Endometrium (tissue), 2 donors: ENCODE results near the gene CSNK1A1.
"Not testable (repeated sequence)": the region's sequence is repeated elsewhere in the genome, so short reads cannot be mapped to it uniquely, and the experiment has no call there.

Experiments used
- FAIRE-seq: peaks from 2 replicates; lab custom pipeline; 2012; peaks lifted over from hg19 to GRCh38; lab: Jason Lieb, UNC
- donor health status: control.
- donor health status: control.

The CSNK1A1 gene

DNA sequence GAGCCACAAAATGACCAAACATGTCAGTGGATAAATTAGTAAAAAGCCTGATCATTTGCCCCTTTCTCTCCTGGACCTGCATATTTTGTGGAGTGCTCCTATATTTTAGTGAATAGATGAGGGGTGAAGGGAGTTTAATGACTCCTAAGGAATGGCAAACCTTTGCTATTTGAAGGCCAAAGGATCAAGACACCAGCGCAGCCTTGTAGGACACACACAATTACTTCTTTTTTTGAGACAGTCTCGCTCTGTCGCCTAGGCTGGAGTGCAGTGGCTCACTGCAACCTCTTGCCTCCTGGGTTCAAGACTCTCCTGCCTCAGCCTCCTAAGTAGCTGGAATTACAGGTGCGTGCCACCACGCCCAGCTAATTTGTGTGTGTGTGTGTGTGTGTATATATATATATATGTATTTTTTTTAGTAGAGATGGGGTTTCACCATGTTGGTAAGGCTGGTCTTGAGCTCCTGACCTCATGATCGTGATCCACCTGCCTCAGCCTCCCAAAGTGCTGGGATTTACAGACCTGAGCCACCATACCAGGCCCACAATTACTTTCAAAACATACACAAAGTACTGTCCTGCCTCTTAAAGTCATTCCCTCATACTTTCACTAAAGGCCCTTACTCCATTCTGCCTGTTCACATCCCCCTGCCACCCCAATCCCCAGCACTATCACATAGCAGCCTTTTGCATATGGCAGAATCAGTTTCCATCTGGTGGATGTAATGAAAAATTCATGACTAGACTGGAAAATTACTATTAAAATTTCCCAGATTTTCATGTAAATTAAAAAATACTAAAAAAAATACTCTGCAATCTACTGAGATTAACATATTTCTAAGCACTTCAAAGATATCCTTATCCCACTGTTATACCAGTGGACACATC, 60.4 kb downstream of the CSNK1A1 start:
- no peak for FAIRE-seq

DNA sequence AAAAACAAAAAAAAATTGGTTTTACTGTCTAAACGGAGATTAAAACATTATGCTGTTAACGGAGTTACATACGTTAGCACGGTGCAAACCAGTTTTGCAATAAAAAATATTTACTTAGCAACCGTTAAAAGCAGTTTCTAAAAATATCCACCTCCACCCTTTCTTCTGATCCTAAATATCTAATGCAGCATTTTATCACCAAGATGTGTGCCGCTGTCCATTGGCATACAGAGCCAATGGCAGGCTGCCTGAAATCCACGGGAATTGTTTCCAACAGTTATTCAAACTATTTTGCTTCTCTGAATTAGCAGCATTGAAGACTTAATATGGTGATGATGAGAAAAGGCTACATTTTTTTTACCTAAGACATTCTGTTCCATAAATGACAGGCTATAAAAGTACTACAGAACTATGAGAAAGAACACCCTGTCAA, 61.6 kb downstream of the CSNK1A1 start:
- no peak for FAIRE-seq

DNA sequence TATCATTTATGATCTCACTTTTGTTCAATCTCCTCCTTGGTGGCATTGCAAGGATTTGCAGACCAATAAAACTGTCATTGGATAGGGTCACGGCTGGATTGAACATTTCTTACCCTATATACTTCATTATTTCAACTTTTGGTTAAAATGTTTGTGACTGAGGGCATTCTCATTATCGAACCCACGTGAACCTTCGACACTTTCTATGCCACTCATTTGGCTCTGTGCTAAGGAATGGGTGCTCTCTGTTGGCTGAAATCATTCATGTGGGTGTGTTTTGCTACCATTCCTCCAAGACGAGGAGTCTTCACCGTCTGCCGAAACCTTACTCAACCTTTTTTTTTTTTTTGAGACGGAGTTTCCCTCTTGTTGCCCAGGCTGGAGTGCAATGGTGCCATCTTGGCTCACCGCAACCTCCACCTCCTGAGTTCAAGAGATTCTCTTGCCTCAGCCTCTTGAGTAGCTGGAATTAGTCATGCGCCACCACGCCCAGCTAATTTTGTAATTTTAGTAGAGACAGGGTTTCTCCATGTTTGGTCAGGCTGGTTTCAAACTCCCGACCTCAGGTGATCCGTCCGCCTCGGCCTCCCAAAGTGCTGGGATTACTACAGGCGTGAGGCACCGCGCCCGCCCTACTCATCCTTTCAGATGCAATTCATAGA, 62.5 kb downstream of the CSNK1A1 start:
- FAIRE-seq = no peak

- FAIRE-seq = no peak
These were observed 63.6 kb downstream of the CSNK1A1 start for GRCh38 chr5:149487672-149488071.

GRCh38 chr5:149486726-149487635, 64.3 kb downstream of the CSNK1A1 start:
- FAIRE-seq = no peak

DNA sequence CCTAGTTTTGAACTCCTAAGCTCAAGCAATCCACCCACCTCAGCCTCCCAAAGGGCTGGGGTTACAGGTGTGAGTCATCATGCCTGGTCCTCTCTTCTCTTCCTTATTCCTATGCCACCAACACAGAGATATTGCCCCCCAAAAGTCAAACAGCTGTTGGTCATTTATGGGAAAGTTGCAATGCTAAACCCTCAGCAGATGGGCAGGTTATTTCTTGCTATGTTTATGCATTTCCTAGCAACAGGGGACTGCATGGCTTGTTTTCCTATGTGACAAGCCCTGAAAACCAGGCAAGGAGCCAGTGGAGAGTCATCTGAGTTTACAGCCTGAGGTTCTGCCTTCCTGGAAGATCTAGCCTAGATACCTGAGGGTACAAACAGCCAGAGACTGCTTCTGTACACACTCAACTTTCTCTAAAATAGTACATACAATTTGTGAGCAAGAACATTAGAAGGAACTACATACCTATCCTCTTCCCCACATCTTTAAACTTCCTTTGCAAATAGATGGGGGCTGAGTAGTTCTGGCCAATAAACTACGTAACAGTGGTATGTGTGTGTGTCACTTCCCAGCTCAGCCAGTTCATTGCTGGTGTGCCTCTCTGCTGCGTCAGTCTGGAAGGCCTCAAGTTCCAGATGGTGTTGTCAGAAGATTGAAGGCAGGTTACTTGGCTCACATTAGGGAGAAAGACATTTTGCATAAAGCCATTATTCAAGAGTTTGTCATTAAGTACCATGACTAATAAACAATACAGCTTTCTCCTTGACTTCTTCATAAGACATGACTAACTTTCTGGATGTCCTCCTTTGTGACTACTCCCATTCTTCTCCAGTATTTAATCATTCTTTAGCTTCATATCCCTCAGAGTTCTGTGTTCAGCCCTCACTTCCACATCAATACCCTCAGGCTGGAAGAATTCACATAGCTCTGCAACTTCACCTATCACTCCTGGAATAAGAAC, 65.3 kb downstream of the CSNK1A1 start:
- no peak for FAIRE-seq

- FAIRE-seq = no peak
These were observed 69.8 kb downstream of the CSNK1A1 start for GRCh38 chr5:149481485-149481884.

- FAIRE-seq = no peak
These were observed 72.5 kb downstream of the CSNK1A1 start for GRCh38 chr5:149478761-149479160.

DNA sequence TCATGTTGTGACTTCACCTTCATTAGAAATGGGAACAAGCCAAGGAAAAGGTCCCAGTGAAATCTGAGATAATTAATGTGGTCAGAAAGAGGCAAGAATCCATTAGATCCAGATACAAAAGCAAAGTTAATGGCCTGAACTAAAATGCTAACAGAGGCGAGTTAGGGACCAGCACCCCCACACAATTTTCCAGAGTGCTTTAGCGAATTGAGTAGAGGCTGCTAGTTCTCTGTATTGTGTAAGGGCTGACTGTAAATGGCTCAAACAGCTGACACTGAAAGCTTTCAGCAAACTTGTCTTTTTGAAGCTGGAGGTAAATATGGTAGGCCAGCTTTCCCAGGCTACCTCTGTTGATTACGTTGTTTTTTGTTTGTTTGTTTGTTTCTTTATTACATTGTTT, 75.5 kb downstream of the CSNK1A1 start:
- no peak for FAIRE-seq

DNA sequence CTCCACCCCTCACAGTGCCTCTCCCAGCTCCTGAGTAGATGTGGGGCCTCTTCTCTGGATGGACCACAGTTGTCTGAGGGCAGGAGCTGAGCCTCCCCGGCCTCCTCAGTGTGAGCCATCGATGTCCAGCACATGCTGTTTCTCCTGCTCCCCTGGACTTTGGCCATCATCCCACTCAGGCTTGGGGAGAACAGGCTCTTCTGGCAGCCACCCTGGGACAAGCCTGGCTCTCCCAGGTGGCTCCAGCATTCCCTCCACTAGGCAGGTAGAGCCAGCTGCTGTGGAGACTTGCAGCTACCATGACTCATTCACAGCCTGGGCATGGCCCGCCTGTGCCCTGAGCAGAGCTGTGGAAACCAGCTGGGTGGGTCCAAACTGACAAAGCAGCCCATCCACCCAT, 77.0 kb downstream of the CSNK1A1 start:
- no peak for FAIRE-seq

DNA sequence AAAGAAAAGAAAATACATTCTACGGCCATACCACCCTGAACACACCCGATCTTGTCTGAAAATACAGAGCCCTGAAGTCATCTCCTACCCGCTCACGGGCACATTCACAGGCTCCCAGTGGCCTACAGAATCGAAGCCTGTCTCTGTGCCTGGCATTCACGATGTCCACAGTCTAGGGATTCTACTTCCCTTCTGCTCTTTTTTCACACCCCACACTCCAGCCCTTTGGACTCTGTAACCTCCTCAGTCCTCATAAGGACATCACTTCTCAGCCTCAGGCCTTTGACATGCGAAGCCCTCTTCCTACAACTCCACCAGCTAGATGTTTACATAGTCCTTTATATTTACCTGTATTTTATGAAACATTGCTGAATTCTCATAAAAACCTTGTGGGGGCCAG, 77.8 kb downstream of the CSNK1A1 start:
- no peak for FAIRE-seq

- no peak for FAIRE-seq
These were observed 78.8 kb downstream of the CSNK1A1 start for GRCh38 chr5:149472399-149472798.

GRCh38 chr5:149471406-149472183, 79.6 kb downstream of the CSNK1A1 start:
- FAIRE-seq = no peak

DNA sequence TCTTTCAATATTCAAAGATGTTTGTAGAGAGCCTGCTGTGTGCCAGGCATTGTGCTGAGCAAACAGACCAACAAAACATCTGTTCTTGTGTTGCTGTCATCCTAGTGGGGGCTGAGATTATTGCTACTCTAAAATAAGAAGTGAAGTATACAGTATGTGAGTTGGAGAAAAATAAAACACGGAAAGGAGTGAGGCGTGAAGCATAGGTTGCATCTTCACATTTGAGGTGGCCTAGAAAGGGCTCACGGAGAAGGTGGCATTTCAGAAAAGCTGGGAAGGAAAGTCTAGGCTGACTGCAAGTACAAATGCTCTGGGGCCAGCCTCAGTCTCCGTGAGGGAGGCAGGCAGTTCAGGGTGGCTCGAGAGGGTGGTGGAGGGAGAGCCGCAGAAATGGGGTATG, 80.3 kb downstream of the CSNK1A1 start:
- no peak for FAIRE-seq

GRCh38 chr5:149466457-149466972, 84.7 kb downstream of the CSNK1A1 start:
- FAIRE-seq = no peak

GRCh38 chr5:149464796-149465489, 86.3 kb downstream of the CSNK1A1 start:
- FAIRE-seq = no peak

- not testable (repeated sequence) for FAIRE-seq
These were observed 89.3 kb downstream of the CSNK1A1 start for GRCh38 chr5:149461907-149462306.

DNA sequence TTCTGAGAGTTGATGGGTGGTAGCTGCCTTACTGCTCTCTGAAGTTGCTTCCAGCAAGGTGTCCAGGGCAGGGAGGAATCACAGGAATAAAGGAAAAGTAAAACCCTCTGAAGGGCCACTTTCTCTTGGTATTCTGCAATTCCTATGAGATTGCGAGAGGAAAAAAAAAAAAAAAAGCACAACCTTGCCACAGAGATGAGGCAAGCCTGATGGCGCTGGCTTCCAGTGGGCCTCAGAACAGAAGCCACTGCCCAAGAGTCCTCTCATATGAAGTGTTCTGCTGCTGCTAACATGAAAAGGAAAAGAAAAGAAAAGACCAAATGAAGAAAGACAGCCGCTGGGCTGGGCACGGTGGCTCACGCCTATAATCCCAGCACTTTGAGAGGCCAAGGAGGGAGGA, 91.3 kb downstream of the CSNK1A1 start:
- no peak for FAIRE-seq

DNA sequence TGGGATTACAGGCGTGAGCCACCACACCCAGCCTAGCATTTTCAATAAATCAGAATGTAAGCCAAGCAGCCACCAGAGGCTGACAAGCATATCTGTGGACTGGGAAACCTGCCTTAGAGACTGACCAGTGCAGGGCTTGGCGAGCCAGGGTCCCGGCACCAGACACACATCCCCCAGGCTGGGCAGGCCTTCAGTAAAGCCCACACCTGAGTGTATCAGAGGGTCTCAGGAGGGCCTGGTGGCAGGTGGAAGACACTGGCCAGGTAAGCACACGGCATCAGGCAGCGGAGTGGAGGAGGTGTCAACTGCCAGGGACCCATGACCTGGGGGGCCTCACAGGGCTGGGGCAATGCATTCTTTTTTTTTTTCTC, 93.9 kb downstream of the CSNK1A1 start:
- FAIRE-seq = no peak
